HL-60/S4 treated with phorbol 12-myristate 13-acetate at 8.2 ng/mL for 4 days and 3 days (cell line): Measurements from ENCODE around the gene TMEM87A.

ENCODE experiments used
- in situ Hi-C: fragments of 300-500 bp; cut with MboI; formaldehyde crosslinking; loops from 2 replicates; pipeline ENCODE4 v1.15.0; 2022; ENCODE audit warnings: low sequenced_read_pairs

The TMEM87A gene

GRCh38 chr15:42166225-42166940 is 106.8 kb downstream of the TMEM87A start:
- in situ Hi-C loops: no loop called here

- in situ Hi-C loops: no loop called here
These were observed 108.1 kb downstream of the TMEM87A start for GRCh38 chr15:42165106-42165505.

- in situ Hi-C loops: no loop called here
These were observed 109.2 kb downstream of the TMEM87A start for GRCh38 chr15:42163947-42164550.

GRCh38 chr15:42163291-42163690 is 109.9 kb downstream of the TMEM87A start:
- in situ Hi-C loops: no loop called here
